C1 segment of cervical spinal cord (tissue), 14 donors: ENCODE results near the gene ERLIN1.
"Not testable (repeated sequence)": the region's sequence is repeated elsewhere in the genome, so short reads cannot be mapped to it uniquely, and the experiment has no call there.

ENCODE experiments used
- DNase-seq, 14 donors: peaks; one replicate each; lab custom pipeline; 2025; lab: John Stamatoyannopoulos, UW

The ERLIN1 gene

DNA sequence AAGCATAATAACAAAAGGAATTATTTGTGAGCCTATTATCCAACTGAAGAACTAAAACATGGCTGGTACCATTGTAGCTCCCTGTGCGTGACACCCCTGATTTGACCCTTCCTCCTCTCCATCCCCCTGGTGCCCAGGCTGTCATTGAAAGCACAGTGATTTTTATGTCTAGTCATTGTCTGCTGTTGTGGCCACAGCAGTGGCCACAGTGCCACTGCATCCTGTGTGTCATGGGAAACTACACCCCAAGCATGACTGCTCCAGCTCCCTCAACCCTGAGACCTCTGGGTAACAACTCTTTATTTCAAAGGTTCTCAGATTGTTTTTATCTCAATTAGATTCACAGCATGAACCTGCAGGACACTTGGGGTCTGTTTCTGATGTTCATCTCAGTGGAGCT lies 52.0 kb downstream of the ERLIN1 start:
- no peak for DNase-seq

GRCh38 chr10:100132427-100132826 lies 53.4 kb downstream of the ERLIN1 start:
- DNase-seq: no peak

- DNase-seq: no peak
These were observed 54.3 kb downstream of the ERLIN1 start for GRCh38 chr10:100131571-100131970.

DNA sequence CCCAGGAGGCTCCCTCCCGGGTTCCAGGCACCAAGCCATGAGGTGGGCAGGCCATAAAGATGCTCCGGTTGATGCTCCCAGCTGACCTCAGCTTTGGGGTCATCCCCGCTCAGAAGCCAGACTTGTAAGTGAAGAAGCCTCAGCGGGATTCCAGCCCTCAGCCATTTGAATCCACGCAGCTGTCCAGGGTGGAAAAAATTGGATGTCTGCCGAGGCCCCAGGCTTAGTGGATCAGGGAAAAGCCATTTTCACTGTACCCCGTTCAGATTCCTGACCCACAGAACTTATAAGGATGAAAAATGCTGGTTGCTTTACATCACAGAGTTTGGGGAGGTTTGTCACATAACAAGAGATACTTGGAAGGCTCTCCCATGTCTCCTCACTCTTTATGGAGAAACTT lies 55.0 kb downstream of the ERLIN1 start:
- no peak for DNase-seq

DNA sequence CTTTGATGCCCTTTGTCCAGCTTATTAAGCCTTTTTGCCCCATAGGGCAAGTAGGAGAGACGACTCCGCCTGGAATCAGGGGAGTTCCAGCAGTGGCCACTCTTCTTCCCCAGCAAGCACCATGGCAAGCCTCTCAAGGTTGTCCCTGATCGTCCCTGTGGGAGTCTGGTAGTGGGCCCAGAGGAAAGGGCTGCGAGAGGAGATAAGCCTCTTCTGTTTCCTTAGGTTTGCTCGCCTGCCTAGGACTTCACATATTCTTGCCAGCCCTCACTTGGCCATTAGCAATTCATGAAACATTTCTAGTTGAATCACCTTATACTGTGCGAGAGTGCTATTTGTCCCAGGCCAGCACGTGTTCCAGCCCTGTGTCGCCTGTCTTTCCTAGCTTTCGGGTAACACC lies 56.4 kb downstream of the ERLIN1 start:
- no peak for DNase-seq

- no peak for DNase-seq
These were observed 56.9 kb downstream of the ERLIN1 start for GRCh38 chr10:100128951-100129350.

DNA sequence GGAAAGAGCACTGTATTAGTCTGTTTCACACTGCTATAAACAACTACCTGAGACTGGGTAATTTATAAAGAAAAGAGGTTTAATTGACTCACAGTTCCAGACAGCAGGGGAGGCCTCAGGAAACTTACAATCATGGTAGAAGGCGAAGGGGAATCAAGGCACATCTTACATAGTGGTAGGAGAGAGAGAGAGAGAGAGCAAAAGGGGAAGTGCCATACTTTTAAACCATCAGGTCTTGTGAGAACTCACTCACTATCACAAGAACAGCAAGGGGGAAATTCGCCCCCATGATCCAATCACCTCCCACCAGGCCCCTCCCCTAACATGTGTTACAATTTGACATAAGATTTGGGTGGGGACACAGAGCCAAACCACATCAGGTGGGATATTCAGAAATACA lies 60.5 kb downstream of the ERLIN1 start:
- not testable (repeated sequence) for DNase-seq

DNA sequence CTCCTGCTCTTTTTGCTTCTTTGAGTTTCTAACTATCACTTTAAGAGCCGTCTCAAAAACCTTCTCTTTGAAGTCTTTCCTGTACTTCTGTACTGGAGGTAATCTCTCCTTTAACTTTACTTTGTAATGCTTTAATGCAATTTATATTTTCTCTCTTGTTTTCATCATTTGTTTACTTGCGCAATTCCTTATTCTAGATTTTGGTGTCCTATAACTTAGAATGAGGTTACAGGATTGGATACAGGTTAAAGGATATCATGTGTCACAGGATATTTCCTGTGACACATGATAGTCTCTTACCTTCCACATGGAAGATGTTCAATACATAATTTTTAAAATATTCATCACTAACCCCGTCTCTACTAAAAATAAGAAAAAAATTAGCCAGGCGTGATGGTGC lies 61.7 kb downstream of the ERLIN1 start:
- no peak for DNase-seq

GRCh38 chr10:100122780-100123179 lies 63.0 kb downstream of the ERLIN1 start:
- no peak for DNase-seq

GRCh38 chr10:100120550-100120949 lies 65.3 kb downstream of the ERLIN1 start:
- no peak for DNase-seq

GRCh38 chr10:100119726-100120125 lies 66.1 kb downstream of the ERLIN1 start:
- DNase-seq: no peak

DNA sequence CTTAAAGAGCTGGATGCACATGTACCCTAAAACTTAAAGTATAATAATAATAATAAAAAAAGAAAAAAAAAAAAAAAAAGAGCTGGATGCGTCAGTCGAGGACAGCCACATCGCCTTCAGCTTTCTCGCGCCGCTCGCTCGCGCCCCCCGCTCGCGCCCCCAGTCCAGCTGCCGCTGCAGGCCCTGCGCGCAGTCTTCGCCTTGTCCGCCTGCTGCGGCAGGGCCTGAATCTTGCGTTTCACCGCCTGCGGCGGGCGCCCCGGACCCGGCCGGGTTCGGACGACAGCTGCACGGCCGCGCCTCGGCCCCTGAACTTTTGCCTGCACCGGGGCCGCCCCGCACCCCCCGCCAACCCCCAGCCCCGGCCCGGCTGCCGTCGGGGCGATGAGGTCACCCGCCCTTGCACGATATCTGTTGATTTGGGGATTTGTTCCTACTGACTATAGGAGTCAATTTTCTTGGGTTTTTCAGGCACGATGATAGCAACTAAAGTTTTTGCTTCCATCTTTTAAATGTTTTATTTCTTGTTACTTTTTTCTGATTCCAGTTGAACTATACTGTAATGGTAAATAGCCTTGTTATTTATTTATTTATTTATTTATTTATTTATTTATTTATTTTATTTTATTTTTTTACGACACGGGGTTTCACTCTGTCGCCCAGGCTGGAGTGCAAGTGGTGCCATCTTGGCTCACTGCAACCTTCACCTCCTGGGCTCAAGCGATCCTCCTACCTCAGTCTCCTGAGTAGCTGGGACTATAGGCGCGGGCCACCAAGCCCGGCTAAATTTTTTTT lies 70.7 kb downstream of the ERLIN1 start:
- DNase-seq: no peak

DNA sequence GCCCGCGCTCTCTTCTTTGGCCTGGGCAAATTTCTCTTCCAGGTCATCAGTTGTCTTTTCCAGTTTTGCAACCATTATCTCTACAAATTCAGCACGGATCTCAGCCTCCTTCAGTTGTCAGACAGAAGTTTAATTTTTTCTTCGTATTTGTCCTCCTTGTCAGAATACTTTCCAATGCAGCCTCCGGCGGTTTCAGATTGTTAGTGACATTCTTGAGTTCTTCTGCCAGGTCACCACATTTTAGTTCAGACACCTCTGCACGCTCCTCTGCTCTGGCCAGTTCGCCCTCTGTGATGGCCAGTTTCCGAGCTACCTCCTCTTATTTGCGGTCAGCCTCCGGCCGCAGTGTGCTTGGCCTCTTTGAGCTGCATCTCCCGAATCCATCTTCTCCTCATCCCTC lies 71.4 kb downstream of the ERLIN1 start:
- DNase-seq: no peak

DNA sequence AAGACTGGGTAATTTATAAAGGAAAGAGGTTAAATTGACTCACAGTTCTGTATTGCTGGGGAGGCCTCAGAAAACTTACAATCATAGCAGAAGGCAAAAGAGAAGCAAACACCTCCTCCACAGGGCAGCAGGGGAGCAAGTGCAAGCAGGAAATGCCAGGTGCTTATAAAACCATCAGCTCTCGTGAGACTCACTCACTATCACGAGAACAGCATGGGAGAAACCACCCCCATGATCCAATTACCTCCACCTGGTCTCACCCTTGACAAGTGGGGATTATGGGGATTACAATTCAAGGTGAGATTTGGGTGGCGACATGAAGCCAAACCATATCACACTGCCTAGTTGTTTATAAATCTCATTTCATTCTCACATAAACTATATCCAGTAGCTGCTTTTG lies 76.2 kb downstream of the ERLIN1 start:
- no peak for DNase-seq

- no peak for DNase-seq
These were observed 79.0 kb downstream of the ERLIN1 start for GRCh38 chr10:100106865-100107264.

- no peak for DNase-seq
These were observed 81.5 kb downstream of the ERLIN1 start for GRCh38 chr10:100104300-100104699.

DNA sequence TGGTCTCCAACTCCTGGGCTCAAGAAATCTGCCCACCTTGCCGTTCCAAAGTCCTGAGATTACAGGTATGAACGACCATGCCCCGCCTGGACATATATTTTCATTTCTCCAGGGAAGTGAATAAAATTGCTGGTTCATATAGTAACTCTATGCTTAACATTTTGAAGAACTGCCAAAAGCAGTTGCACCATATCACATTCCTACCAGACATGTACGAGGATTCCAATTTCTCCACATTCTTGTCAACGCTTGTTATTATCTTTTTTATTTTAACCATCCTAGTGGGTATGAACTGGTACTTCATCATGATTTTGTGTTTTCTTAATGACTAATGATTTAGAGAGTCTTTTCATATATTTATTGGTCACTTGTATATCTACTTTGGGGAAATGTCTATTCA lies 82.2 kb downstream of the ERLIN1 start:
- DNase-seq: no peak

DNA sequence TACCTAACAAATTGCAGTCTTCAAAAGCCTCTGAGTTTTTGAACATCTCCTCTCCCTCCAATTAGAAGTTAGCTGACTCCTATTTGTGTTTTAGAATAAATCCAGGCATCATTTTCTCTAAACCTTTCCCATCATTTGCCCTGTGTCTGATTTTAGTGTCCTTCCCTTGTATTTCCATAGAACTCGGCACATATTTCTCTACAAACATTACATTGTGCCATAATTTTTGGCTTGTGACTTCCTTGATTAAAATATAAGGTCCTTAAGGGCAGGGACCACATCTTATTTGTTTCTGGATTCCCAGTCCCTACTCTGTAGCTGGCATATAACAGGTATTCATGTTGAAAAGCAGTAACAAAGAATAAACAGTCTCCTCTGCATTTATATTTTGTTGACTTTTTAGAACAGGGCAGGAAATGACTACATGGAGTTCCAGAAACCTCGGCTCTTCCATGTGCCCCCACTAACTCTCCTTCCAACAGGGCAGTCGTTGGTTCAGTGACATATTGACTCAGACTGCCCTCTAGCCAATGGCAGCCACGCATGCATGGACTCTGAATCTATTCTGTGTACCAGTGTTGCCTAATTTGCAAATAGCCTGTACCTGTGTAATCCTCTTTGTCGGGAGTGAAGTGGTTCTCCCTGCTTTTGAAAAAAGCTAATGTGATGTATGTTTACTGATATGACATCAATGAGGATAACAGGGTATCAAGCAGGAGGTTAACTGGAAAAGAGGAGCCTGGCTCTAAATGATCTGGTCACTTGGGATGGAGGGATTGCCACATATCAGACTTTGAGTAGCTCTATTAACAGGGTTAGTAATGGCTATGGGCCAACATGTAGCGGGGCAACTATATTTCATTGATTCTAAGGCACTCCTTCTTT lies 84.4 kb downstream of the ERLIN1 start:
- DNase-seq: no peak

- DNase-seq: no peak
These were observed 85.1 kb downstream of the ERLIN1 start for GRCh38 chr10:100100651-100101184.
